GM19463 (cell line): Measurements from ENCODE around the gene BCL2.

Experiments
- ATAC-seq: cut with Tn5 transposase; IDR thresholded peaks from one replicate; pipeline ENCODE4 v1.9.1; 2021; ENCODE audit warnings: mild to moderate bottlenecking, moderate library complexity; ENCODE audit not compliant: unreplicated experiment

BCL2 gene

DNA sequence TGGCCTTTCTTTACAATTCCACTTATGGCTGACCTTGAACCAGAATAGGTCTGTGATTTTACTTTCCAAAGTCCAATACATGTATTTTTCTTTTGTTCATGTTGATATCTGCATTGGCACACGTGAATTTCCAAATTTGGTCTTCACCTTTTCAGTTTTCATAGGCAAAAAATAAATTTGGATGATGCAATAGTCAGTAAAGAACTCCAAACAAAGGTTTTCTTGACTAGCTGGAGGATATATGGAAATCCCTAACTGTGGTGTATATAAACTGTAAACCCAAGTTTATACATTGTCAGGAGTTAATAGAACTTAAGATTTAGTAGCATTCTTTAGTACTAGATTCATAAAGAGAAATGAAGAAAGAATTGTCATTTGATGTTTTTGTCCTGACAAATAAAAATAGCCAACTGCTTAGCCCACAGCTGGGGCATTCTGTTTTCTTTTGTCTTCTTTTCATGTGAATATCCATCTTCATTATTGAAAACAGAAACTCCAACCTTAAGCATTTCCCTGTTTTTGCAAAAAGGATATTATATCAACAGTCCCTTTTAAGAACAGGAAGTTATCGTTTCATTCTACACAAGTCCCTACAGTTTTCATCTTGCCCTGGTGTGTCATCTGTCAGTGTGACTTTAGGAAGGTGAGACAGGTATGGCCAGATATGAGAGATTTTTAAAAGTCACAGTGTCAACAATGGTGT, 132.9 kb downstream of the BCL2 start:
- no peak for ATAC-seq

DNA sequence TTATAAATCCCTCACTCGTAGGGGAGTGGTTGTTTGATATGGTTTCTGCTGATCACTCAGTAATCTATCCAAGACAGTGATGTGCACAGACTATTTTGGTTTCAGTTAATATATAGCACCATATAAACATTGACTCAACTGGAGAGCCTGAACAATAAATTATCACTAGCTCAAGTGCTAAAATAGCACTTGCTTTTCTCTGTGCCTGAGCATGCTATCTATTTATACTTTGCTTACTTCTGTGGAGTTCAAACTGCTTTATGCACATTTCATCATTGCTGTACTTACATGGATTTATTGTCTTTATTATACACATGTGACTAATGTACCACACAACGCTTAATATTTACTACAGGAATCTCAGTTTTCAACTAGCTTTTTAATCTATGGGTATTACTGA, 133.6 kb downstream of the BCL2 start:
- ATAC-seq = no peak

DNA sequence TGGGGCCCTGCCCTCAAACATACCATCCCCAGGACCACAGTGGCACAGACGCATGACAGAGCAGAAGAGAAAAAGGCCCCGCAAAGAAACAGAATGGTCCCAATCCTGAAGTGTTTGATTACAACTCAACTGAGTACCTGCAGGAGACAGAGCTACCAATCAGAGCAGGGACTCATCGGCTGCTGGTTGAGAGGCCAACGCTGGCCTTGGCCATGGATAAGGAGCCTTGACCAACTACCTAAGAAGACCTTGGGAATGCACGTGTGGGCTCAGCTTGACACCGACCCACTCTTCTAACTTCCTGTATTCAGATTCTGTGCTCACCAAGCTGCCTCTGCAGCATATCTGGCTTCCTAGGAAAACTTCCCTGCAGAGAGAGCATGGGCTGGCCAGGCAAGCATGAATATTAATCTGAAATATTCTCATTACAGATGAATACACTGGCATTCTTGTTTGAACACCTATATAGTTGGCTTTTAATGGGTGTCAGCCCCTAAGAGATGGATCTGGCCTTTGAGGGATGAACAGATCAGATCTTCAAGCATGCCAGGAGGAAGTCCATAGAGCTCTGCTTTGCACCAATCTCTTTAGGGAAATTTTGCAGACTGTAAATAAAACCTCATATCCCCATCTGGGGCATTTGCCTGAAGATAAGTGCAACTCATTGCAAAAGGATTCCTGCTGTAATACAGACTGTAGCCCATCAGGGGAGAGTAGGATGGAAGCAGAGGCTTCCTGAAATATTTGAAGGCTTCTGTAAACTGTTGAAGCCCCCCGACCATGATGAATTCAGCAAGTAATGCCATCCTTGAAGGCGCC, 135.4 kb downstream of the BCL2 start:
- ATAC-seq = no peak

DNA sequence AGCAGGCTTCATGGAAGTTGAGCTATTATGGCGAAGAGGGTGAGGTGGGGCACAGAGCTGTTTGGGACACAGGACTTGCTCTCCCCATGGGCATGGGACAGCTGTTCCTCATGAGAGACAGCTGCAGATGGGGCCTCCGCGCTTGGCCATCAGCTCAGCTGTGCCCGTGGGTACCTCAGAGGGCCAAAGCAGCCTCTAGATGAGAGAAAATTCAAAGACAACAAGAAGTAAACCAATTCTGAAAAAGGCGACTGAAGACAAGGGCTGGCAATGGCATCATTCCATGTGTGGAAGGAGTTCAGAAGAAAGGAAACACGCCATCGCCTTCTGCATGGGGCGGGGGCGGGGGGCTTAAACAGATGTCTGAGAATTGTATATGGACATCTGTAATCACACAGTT, 136.2 kb downstream of the BCL2 start:
- no peak for ATAC-seq

DNA sequence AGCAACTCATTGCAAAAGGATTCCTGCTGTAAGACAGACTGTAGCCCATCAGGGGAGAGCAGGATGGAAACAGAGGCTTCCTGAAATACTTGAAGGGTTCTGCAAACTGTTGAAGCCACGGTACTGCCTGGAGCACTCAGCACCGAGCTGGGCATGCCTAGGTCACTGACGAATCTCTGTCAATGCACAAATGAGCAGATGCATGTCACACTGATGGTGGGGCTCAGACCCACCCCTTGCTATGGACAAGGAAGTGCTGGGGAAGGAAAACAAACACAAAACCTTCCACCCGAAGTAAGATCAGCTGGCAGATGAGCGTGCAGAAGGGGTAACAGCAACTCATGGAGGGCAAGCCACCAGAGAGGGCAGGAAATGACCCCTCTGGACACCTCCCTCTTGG, 136.7 kb downstream of the BCL2 start:
- no peak for ATAC-seq

DNA sequence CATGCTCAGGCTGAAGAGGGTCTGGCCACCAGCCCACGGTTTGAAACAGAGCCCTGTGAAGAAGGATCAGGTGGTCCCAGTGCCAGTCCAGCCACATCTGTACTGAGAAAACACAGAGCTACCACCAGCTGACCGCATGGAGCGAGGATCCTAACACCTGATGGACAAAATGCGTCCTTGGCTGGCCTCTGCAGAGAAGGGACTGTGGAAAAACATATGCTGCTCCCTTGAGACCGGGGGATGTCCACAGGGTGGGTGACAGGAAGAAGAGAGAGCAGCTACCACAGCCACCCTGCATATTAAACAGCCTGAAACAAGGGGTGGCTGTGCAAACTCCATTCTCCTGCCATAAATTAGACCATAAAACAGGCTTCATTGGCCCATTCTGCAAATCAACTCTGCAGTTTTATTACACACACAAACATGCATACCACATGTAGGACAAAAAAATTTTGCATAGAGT, 137.2 kb downstream of the BCL2 start:
- ATAC-seq = no peak

DNA sequence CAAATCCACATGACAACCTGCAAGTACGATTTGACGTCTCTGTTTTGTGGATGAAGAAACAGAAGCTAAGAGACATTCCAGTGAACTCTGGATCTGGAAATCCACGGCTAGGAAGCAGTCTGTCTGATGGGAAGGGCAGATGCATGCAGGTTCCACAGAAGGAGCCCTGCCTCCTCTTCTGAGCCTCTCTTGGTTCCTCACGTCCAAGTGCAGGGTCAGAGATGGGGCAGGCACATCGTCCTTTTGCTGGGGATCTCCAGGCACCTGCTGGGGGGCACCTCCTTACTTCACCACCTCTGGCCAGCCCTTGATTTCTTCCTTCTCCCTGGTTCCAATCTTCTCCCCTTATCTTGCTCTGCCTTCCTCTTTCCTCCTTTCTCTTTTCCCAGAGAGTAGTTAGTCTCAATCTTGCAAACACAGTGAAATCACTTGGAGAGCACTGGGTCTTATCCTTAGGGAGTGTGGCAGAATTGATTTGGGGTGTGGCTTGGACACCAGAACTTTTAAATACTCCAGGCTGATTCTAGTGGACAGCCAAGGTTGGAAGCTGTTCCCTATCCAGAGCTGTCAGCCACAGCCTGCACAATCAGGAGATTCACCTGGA, 137.8 kb downstream of the BCL2 start:
- ATAC-seq = no peak

DNA sequence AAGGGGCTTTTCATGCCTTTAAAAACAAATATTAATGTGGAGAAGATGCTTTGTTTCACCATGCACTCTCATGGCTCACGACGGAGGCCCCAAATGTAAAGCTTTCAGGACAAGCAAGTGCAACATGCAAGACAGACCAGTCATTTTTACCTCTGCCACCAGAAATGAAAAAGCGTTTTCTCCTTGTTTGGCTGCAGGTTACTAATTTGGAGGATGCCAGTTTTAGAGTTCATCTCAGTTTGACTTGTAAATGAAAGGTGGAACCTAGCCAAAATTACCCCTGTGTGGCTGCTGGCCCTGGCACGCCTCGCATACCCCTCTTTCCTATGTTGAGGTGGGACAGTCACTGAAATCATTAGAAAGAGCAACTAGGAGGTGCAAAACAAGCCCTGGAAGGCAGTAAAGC, 138.6 kb downstream of the BCL2 start:
- ATAC-seq = peak; percentile 64

DNA sequence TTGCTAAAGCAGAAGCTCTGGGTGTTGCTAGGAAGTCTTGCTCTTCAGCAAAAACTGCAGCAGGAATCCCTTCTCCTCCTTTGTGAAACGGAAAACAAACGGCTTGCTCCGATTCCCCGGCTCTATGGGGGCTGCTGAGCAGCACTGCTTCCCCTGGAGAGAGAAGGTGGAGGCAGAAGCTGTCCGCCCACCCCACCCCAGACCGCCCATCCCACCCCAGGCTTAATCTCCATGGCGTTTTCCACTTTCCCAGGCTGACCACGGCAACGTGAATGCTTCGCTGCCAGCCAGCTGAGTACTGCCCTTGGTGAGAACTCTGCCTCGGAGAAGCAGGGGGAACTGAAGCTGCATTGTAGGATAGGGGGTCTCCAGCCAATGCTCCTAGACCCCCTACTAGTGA, 139.2 kb downstream of the BCL2 start:
- no peak for ATAC-seq

DNA sequence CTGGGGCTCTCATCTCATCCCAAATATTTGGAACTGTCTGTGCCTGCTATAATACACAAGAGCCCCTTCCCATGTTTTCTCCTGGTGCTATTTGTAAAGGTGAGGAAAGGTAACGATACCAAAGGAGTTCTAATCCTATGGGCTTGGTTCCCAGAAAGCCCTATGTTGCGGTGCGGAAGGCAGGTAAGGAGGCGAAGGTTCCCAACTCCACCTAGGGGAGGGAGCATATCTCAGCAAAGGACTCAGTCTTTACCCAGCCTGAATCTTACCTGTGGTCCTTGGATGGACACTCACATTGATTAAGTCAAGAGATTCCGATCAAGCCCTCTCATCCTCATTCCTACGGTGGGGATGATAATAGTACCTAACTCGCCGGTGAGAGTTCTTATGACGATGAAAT, 140.1 kb downstream of the BCL2 start:
- ATAC-seq = no peak

DNA sequence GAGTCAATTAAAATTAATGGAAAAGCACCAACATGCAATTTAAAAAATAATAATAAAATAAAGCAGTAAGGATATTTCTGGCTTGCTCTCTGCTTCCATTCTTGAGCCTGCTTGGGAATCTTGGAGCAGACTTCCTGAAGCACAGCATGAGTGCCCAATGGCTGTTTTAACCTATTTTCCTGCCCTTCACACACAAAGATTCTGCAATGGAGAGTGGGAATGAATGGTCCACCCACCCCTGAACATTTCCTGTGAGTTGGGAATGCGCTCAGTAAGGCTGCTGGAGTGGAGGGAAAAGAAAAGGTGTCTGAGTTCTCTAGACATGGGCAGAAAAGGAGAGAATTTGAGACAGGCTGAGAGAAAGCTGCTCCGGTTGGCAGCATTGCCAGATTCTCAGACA, 140.6 kb downstream of the BCL2 start:
- no peak for ATAC-seq

DNA sequence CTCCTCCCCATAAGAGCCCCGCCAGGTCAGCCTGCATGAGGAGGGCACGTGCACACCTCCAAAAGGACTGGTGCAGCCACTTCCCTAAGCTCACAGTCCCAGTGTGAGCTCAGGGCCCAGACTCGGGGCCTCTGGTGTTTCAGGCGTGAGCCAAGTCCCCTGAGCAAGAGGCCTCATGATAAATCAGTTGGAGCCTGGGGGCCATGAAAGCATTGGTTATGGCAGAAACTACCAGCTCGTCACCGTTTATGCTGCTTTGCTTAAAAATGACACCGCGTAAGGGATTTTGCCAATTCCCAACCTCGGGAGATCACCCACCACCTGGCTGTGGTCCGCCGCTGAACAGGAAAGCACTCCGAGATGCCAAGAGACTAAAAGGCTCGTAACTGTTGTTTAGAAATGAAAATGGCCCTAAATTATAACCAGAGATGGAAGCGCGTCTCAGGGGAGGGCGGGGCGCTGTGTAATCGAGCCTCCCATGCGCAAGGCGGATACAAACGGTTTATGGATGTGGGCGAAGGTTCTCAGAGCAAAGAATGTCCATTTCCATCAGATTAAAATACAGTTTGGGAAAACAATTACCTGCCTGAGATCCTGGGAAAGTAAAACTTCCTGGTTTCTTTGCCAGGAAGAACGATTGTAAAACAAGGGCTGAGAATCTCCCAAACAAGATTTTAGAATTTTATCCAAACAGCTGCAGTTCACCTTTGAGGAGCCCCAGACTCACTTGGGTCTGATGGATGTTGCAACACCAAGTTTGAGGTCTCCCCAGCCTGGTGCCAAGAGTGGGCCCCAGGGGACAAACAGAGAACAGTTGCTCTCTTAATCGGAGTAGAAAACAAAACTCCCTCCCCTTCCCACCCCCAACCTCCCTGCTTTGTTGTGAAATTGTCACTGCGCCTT, 141.4 kb downstream of the BCL2 start:
- no peak for ATAC-seq

DNA sequence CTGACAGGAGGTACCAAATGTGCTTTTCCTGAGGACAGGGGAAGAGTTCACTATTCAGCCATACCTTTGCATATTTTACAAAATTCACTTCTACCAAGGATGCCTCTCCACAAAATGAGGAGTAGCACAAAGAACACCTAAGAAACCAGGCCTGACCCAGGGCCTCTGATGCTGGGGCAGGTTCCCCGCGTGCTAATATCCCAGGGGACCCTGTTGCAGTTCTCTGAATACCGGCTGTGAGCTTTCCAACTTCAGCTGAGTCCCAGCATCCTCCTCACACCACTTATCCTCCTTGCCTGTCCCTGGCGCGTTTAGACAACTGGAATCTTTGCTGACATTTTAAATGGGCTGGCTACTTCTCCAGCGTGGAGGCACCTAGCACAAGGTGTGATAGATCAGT, 142.3 kb downstream of the BCL2 start:
- ATAC-seq = no peak

DNA sequence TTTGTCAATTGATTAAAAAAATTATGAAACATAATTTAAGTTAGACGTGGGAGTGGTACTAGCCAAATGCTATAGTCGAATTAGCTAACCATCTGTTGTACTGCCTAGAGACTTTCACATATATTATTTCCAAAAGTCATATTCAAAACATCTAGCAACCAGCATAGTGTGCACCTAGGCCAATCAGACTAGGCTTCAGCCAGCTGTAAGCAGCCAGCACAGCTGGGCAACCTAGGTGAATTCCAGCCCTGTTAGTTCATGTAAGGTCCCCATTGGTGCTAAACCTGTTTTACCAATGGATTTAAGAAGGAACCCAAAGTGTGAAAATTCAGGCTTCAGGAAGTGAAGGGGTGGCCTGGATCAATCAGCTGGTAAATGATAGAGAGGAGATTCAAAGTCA, 144.3 kb downstream of the BCL2 start:
- ATAC-seq = peak; percentile 69

DNA sequence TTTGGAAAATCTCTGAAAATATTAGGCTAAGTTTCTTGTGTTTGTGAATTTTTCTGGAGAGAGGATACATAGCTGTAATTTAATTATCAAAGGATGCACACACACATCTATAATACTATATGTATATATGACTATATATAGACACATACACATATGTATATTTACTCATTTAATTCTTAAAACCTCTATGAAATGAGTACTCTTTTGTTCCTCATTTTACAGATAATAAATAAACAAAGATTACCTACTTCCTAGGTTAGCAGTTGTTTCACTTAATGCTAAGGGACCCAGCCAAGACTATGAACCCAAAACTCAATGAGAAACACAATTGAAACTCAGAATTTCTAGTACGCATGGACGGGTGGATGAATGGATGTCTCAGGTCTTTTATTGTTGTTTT, 145.6 kb downstream of the BCL2 start:
- no peak for ATAC-seq

DNA sequence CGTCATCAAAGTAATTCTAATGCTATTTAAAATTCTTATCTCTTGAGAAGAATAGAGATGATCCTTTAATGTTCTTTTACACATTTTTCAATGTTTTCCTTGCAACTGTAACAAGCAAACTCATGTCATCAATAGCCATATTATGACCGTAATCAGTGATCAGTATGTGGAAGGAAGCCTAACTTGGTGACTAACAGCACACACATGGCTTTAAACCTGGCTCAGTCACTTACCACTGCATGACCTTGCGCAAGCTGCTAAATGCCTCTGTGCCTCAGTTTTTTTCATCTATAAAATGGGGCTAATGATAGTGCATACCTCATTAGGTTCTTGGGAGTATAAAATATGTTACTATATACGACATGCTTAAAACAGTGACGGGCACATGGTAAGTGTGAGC, 149.7 kb downstream of the BCL2 start:
- ATAC-seq = no peak

DNA sequence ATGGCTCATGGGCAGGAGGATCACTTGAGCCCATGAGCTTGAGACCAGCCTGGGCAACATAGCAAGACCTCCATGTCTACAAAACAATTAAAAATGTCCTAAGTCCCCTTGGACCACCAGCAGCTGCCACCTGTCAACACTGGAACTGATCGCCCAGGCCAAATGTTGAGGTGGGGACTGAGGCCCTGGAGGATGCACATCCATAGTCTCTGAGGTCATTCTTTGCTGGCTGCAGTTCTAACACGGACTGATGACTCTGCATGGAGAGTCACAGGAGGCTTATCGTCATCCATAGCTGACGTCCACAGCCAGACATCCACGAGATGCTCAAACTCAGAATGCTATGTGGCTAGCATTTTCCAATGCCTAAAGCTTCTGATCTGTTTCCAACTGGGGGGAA, 151.3 kb downstream of the BCL2 start:
- no peak for ATAC-seq

DNA sequence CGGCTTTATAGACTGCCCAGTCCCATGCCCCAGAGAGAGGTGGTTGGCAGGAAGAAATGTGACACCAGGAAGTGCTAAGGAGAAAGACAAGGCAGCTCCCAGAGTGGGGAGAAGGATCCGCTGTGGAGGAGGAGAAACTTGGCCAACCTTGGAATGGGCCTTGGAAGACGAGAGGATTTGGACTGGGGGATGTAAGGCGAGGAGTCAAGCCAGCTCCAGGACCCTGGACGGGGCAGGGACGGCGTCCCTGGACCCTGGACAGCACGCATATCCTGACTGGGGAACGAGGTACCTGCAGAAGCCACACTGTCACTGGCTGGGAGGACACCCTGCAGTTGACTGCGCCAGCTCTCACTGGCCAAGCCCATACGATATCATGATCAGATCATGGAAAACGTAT, 153.4 kb downstream of the BCL2 start:
- ATAC-seq = no peak

DNA sequence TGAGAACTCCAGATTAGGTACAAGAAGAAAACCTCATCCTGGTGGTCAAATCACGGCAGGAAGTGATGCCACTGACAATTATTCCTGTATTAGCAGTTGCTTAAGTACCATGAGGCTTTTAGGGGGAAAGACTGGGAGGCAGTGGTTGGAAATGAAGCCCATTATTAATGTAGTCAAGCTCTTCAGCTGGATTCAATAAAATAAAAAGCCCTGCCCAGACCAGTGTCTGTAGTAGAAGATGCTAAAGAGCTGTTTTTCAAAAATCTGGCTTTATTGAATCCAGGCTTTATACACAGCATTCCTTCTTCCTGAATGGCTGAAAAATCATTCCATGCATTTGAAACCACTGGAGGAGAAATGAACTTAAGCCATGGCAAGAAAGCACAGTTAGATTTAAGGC, 155.2 kb downstream of the BCL2 start:
- no peak for ATAC-seq

DNA sequence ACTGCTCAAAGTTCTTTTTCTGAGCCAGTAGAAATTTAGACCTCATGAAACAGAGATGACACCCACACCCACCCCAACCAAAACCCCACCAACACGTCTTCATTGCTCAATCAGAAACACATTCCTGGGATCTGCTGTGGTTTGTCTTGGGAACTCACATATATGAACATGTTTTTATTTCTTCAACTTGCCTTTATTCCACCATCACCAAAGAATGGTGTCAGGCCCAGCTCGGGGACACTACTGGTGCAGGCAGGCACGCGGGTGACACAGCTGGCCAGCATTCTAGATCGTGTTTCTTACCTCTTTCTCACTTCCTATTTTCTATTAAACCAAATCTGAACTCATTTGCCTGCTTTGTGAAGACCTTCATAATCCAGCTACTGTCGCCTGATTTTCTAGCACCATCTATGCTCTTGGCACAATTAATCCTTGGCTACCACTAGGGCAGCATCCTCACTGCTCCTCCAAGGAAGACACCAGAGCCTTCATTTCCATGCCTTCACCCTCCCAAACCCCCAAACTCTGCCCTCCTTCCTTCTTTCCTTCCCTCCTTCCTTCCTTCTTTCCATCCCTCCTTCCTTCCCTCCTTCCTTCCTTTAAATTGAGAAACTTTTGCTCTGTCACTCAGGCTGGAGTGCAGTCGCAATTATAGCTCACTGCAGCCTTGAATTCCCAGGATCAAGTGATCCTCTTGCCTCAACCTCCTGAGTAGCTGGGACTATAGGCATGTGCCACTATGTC, 157.1 kb downstream of the BCL2 start:
- ATAC-seq = peak; percentile 18
